HG03108 (cell line): Measurements from ENCODE around the gene GJB2.
"Not testable (repeated sequence)": the region's sequence is repeated elsewhere in the genome, so short reads cannot be mapped to it uniquely, and the experiment has no call there.

Source experiments
- ATAC-seq: cut with Tn5 transposase; IDR thresholded peaks from one replicate; pipeline ENCODE4 v1.9.1; 2021; ENCODE audit warnings: moderate library complexity; ENCODE audit not compliant: unreplicated experiment

Gene GJB2

DNA sequence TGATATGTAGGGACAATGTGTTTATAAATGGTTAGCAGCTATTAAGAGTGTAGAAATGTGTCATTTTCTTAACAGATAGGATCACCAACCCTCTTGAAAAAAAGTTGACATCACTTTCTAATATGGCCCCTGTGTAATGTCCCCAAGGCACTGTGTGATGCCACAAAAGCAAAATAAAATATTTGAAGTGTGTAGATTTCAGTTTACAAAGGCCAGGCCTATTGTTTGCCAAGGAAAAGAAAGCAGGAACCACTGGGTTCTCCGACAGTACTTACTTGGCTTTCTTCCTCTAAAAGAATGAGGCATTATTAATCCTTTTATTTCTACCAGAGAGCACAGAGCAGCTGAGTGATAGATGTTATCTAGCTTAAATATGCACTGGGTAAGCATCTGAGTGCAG, 21.4 kb downstream of the GJB2 start:
- ATAC-seq: no peak

DNA sequence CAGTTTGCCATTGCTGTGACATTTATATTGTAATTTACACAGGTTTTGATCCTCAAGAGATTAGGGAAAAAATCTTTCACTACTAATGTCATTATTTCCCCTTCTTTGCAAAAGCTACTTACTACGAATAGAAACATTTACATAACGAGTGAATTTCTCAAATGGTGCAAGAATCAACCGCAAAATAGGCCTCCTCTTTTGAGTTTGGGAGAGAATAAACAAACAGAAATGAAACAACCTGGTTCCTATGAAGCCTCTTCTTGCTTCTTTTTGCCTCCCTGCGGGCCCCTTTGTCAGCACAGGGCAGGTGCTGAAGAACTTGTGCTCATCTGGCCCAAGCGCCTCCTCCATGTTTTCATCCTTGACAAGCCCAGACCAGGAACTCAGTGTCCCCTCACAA, 21.8 kb downstream of the GJB2 start:
- ATAC-seq: no peak

DNA sequence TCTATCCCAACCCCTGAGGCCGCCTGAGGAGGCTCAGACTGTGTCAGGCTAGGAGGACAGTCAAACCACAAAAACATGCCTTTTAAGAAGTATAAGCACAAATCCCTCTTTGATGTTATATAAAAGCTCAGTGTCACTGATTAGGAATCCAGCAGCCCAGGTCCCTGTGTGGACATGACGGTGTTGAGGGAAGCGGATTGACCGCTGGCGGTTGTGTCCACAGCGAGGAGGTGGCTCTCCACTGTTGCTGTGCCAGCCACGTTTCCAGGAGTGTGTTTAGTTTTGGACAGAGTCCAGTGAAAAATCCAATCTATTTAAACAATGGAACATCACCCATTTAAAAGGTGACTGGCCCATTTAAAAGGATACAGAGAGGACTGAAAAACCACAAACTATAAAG, 24.3 kb downstream of the GJB2 start:
- ATAC-seq: no peak

DNA sequence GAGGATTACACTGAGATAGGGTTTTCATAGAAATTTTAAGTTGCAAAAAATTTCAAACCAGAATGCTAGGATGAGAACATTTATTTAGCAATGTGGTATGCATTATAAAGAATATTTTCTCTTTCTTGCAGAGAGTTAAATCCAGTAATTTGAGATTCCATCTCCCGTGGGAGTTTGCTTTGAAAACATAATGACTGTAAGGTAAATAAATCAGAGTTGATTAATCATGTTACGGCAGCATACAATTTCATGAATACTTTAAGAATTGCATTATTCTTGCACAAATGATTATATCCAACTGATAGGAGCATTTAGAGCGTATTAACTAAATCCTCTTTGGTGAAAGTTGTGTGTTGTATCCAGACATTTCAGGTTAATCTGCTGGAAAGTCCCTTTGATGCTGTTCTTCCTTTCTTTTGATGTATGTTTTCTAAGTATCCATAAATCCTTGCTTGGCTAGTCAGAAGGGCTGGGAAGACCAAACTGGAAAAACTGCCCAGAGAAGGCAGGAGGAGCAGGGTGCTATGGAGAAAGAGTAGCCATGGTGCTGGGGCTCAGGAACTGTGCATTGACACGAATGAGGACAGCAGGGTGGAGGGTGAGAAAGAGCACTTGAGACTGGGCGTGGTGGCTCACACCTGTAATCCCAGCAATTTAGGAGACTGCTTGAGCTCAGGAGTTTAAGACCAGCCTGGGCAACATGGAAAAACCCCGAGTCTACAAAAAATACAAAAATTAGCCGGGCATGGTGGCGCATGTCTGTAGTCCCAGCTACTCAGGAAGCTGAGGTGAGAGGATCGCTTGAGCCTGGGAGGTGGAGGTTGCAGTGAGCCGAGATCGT, 27.1 kb downstream of the GJB2 start:
- ATAC-seq: no peak

DNA sequence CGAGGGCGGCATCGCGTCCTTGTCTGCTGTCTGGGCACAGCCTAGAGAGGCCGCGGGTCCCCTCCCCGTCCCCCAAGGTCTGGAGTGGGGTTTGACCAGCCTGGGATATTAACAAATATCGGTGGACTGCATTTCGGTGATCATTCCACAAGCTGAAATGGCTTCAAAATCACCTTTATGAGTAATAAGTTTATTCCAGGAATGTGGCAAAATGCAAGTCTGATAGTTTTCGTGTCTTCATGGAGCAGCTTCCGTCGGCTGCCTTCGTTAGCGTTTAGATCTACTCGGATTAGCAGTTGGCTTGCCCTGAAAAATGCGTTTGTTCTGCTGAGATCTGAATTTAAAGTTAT, 30.8 kb downstream of the GJB2 start:
- ATAC-seq: no peak

DNA sequence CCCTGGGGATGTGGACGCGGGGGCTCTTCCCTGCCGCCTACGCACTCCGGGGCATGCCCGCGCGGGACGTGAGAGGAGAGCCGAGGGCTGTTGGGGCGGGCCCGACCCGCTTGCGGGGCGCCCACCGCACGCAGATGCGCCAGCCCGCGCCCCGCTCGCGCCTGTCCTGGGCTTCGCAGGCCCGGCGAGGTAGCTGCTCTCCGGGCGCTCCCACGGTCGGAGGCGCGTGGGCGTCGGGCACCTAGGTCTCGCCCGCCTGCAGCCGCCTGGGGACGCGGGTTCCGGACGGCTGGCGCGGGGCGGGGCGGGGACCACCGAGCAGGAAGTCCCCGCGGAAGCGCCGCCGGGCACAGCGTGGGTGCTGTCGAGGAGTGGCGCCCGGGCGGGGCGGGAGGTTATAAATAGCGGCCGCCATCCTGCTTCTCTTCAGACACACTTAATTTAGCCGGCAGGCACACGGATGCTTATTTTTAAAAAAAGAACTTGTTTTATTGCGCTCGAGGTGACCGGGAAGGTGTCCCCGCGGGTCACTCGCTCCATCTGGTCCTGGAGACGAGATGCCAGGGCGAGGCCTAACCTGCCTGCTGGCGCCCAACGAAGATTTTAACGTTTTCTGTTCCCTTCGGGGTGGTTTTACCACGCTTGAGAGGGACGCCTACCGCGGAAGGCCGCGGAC, 31.3 kb downstream of the GJB2 start:
- peak; percentile 48 for ATAC-seq

DNA sequence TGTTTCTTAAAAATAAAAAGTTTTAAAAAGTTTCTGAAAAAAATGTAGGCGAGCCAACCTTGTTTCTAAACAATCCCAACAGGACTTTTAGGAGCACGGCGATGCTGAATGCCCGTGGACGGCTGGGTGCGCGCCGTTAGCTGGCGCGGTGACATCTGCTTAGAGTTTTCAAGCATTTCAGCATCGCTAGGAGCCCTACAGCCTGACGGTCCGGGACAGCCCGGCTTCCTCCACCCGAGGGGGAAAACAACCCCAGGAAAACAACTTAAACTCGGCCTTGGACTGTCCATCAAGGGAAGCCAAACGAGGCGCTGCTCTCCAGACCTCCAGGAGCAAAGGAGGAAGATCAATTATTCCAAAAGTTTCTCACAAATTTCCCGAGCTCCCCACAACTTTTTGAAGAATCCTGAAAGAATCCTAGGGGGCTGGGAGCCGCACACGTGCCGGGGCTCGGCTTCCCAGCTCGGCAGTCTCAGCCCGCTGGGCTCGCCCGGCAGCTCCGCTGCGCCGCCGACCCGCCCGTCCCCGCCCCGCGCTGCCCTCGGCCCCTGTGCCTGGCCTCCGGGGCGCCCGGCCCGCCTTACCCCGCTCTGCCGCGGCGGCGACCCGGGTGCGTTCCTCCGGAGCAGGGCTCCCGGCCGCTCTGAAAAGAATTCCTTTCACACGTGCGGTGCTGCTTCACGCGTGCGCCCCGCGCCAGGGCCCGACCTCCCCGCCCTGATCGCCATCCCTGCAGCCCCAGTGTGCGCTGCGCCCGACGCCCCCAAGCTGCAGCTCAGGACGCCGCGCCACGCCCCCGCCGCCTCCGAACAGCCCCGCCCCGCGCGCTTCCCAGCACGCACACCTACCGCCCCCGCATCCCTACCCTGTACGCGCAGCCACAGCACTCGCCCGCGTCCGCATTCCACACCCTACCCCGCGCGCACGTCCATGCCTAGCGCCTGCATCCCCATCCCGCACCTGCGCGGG, 32.1 kb downstream of the GJB2 start, which contains the start of gene GJA3:
Gene GJA3, minus strand, starts transcription at position 747 of the 969 bp plus-strand sequence. CDS start 17,764 bp downstream, outside the sequence.
- ATAC-seq: peak; percentile 71

DNA sequence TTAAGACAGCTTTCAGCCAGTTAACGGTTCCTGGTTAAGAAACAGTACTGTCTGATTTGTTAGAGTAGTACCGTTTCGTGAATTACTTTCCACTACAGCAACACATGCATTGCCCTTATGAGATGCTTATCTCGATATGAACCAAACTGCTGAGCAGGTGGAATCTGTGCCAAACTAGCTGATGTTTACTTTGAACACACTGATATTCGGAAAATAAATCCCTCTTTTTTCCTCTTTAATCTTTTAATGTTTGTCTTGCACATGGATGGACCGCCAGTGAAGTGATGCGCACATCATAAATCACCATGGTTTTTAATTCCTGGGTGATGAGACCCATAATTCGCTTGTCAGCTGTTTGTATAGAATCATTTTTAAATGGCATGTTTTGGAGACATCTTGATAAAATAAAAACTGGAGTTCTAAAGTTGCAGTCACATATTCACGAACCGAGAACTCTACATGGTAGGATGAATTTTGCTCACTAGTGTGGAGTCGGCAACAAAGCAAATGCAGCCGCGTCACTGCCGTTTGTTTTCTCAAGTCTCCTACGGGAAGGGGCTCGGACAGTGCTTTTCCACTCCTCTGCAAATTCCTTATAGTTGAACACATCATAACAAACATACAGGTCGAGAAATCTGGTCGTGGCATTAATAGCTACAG, 33.0 kb downstream of the GJB2 start:
- ATAC-seq: no peak

DNA sequence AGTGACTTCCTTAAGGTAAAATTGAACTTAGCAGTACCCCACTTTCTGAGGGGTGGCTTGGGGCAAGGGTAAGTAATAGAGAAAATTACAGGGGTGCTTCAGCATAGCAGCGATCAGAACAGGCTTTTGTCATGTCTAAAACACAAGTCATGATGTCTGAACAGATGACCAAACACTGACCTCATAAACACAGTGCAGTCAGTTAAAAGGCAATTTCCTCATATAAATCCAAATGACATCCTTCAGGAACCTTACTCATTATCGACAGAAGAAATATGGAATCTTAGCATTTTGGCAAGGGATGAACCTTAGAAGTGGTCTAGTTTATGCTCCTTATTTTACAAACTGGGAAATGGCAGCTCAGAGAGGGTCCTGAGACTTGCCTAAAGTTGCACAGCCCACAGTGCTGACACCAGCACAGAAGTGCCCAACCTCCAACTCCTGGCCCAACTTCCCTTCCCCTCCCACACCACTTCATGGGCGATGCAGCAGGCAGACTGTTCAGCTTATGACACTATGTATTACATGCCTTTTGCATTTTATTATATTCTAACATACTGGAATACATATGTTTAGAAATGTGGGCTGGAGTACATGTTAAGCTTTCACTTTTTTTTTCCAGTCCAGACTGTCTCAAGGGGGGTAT, 35.5 kb downstream of the GJB2 start:
- no peak for ATAC-seq

DNA sequence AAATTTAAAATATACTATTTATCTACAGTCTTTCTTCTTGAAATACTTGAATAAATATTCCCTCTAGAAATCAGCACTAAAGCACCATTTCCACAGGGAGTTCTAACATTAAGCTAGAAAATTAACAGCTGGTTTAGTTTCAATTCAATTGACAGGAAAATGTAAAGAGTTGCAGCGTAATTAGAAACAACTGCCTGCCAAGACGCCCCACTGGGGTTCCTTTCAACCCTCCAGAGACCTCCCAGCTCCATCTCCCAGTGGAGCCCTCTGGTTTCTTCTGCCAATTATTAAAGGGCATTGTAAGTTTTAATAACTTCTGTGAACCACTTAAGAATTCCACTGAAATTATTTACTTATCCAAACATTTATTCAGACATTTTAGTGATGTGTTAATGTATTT, 36.0 kb downstream of the GJB2 start:
- ATAC-seq: no peak

DNA sequence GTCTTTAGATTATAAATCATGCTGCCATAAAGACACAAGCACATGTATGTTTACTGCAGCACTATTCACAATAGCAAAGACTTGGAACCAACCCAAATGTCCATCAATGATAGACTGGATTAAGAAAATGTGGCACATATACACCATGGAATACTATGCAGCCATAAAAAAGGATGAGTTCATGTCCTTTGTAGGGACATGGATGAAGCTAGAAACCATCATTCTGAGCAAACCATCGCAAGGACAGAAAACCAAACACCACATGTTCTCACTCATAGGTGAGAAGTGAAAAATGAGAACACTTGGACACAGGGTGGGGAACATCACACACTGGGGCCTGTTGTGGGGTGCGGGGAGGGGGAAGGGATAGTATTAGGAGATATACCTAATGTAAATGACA, 39.4 kb downstream of the GJB2 start:
- ATAC-seq: not testable (repeated sequence)

DNA sequence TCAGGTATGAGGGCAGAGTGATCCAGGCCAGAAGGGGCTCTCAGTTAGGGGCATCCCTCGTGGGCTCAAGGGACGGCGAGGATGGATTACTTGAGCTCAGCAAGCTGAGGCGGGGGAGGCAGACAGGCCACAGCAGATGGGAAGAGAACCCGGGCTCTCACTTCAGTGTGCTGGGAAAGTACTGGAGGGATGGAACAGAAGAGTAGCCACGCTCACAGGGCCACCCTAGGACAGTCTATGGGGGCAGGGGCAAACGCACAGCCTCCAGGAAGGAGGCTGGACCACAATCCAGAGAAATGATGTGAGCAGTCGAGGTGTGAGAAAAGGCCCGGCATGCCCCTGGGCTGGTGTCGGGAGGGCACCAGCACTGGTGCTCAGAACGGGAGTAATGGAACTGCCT, 41.1 kb downstream of the GJB2 start:
- no peak for ATAC-seq

DNA sequence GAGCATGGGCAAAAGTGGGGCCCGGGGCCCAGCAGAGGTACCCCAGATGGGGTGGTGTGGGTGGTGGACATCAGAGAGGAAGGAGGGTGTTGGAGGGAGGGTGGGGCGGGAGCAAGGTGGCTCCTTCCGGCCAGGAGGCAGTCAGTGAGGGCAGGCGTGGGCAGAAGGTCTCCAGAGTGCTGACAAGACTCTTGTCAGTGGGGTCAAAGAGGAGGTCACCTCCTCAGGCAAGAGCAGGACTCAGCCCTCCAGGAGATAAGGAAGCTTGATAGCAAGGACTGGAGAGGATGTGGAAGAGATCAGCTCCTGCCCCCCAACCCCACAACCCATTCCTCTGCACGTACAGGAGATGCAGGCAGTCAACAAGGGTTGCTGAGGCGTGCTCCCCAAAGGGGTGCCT, 41.7 kb downstream of the GJB2 start:
- no peak for ATAC-seq

DNA sequence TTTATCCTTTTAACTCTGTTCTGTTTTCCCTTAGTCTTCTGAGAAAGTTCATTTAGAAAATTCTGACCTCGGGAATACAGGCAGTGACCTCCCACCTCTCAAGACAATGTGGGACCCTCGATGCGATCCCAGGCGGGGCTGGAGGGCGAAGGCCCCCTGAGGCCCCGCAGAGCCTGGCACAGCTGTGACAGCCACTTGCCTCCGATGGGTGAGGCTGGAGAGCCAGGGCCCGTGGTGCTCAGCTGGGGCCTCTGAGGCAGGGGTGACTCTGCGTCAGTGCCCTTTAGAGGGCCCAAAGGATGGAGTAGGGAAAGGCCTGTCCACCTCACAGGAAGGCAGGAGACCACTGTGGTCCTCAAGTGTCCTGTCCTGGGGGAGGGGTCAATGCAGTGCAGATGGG, 42.2 kb downstream of the GJB2 start:
- ATAC-seq: no peak

DNA sequence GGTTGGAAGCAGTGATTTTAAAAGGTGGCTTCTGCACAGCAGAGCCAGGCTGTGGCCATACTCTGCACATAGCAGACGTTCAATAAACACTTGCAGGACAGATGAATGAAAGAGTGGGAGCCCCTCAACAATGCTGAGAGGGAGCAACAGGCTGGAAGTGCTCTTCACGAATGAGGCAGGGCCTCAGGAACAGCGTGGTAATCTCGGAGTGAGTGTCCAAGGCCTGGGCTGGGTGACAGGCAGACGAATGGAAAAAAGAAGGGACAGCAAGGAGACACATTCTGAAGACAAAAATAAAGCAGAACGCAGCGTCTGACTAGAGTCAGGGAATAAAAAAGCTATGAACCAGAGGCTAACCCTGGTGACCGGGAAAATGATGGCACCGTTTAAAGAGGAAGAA, 43.0 kb downstream of the GJB2 start:
- no peak for ATAC-seq

DNA sequence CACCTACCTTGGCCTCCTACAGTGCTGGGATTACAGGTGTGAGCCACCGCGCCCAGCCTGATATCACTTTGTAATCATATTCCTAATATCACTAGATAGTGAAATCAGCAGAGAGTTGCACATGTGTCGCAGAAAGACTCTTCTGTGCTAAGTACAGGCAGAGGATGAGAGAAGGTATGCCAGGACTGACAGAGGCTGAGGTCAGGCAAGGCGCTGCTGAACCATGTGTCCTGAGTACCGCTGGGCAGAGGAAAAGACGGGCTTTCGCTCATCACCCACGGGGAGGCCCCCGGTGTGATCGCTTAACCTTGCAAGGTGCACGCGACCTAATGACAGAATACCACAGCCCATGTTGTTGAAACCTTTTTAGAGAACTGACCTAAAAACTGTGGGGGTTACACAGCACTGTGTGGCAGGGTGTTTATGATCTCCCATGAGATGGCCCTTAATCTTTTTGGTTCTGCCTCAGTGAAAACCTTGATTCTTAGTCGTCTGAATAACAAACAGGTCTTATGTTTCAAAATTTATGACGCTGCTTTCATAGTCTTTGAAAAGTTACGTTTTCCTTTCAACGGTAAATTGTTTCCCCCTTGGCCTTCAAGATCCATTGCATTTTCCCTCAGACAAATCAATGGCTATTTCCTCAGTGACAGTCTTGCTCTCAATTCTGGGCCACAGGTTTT, 44.1 kb downstream of the GJB2 start:
- no peak for ATAC-seq

DNA sequence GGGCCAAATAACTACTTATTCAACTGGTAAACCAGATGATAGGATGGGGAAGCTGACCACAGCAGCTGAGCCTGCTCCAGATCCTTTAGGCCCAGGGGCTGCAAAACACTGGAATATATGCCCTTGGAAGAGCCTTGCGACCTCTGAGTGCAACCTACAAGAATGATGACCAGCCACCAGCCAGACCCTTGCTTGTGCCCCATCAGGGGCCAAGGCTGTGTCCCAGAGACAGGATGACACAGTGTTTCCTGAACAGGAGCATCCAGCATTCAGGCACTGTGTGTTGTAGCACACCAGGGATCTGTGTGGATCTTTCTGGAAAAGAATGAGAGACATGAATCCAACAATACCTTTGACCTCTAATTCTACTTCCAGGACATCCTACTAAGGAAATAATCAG, 46.4 kb downstream of the GJB2 start:
- ATAC-seq: no peak

DNA sequence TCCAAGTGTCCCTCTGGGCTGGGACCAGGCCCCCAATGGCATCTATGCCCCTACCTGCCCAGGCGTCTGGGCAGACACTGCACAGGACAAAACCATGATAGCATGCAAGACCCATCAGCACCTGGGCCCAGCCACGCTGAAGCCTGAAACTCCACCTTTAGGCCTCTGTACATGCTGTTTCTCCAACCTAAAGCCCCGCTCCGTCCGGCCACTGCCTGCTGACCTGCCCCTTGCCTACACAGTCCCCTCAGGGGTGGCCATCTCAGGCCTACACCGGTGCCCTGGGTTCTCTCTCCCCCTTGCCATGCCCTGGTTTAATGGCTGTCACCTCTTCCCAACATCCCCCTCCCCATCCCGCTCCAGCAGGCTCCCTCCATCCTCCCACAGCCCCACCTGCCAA, 47.2 kb downstream of the GJB2 start:
- ATAC-seq: no peak

DNA sequence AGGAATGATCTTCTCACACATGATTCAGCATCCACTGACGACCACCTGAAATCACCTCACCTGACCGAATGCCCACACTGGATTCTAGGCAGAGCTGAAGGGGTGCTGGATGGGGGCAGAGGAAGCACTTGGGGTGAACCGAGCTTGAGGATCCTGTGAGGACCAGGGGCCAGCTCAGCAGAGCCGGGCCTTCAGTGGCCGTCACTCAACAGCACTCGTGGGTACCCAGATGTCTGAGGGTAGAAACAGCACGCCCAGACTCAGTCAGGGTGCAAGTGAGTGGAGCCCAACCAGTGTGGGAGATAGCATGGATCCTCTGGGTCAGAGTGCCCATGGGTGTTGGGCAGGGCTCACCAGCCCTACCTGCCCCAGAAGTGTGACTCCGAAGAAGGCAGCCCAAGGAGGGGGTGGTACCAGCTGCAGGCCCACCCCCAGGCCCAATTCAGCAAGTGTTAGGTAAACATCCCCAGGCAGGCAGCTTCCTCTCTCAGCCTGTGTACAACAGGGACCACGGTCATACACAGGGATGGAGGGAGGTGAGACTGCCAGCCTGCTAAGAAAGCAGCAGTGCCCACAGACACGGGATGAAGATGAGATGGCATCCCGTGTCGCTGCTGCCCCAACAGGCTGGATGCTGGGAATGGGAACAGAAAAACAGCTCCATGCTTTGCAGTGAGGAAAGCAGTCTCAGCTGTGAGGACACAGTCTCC, 48.4 kb downstream of the GJB2 start:
- ATAC-seq: no peak
